Uterus (tissue), 4 donors: ENCODE results near the gene PSMD13. TPM values are rescaled to one million over a fixed set of nuclear protein-coding genes. Genes with fewer than 3 reads are reported as not detected.

Experiments
- DNase-seq, 2 donors: peaks; one replicate each; pipeline ENCODE4 v3.0.0-alpha.2; 2019 to 2020
- H3K27ac ChIP-seq, 2 donors: fragments of 200-600 bp; sonication (generic); 1 replicate in 1 of 2; 2 replicates in 1 of 2; pipeline ENCODE4 v1.5.1; 2016 to 2018
- H3K27me3 ChIP-seq, 2 donors: fragments of 200-600 bp; sonication (generic); one replicate each; pipeline ENCODE4 v1.5.1; 2018 to 2019; ENCODE audit warnings: control low read depth in 1 of 2
- H3K36me3 ChIP-seq, 2 donors: fragments of 200-600 bp; sonication (generic); one replicate each; pipeline ENCODE4 v1.5.1; 2019; ENCODE audit warnings: control low read depth in 1 of 2
- H3K4me1 ChIP-seq, 2 donors: fragments of 200-600 bp; sonication (generic); one replicate each; pipeline ENCODE4 v1.5.1; 2018 to 2019; ENCODE audit warnings: control low read depth in 1 of 2
- H3K4me3 ChIP-seq, 2 donors: fragments of 200-600 bp; sonication (generic); 1 replicate in 1 of 2; 2 replicates in 1 of 2; pipeline ENCODE4 v1.5.1; 2018 to 2019; ENCODE audit warnings: mild to moderate bottlenecking in 1 of 2
- H3K9me3 ChIP-seq, 2 donors: fragments of 200-600 bp; sonication (generic); one replicate each; pipeline ENCODE4 v1.5.1; 2019; ENCODE audit warnings: control low read depth in 1 of 2
- CTCF ChIP-seq, 4 experiments: fragments of 200-600 bp in 2 of 4; fragments of 450-650 bp in 2 of 4; sonication (generic) in 2 of 4; IDR thresholded peaks; one replicate each; pipeline ENCODE4 v1.5.1; 2016 to 2019; ENCODE audit warnings: antibody characterized with exemption in 4 of 4, mild to moderate bottlenecking in 2 of 4, moderate library complexity in 1 of 4
- POLR2A ChIP-seq, 2 donors: fragments of 450-650 bp; IDR thresholded peaks; one replicate each; pipeline ENCODE4 v1.6.1; 2016; ENCODE audit warnings: antibody characterized with exemption in 2 of 2, mild to moderate bottlenecking in 1 of 2, moderate library complexity in 1 of 2
- intact Hi-C: fragments of 100-400 bp; cut with DNase I; formaldehyde crosslinking; loops from one replicate; pipeline ENCODE4 v1.15.1; 2023; ENCODE audit warnings: low total_unique reads
- total RNA-seq, 4 donors: library from RNA; depleted of rRNA in 3 of 4; stranded (reverse); fragments of >200 nt in 3 of 4; gene quantifications; one replicate each; pipeline versions ENCODE4 v1.1.0 to v1.2.4, GENCODE V29; 2014 to 2023
- donor health status: DM: yes; HTN: yes; CAD: no.

PSMD13 gene
- total RNA-seq, 4 donors from 2014 or later: 17.9 to 94.3 (median 78.2) TPM

- intact Hi-C loops: no loop called here
- Histone ChIP-seq H3K9me3 (no peaks in the 10 kb centered on the region), H3K27ac (no peak overlapping the region), H3K4me3 (no peak overlapping the region), H3K36me3 (no peaks in the 10 kb centered on the region), H3K4me1 (peaks cover 8 to 24% of the 10 kb centered on the region in 2 donors), H3K27me3 (no peaks in the 10 kb centered on the region)
- TF ChIP-seq POLR2A (IDR thresholded peaks at IDR 0.05): no peak
- TF ChIP-seq CTCF (IDR thresholded peaks at IDR 0.05): no peak
- peak in 1 of 2 donors; percentile 19 for DNase-seq
Observed at GRCh38 chr11:210803-211180, 26.0 kb upstream of the PSMD13 start.

GRCh38 chr11:211295-211694 lies 25.5 kb upstream of the PSMD13 start:
- Histone ChIP-seq H3K9me3 (no peaks in the 10 kb centered on the region), H3K4me3 (no peak overlapping the region), H3K27me3 (no peaks in the 10 kb centered on the region), H3K27ac (no peak overlapping the region), H3K4me1 (peaks cover 8 to 19% of the 10 kb centered on the region in 2 donors), H3K36me3 (no peaks in the 10 kb centered on the region)
- DNase-seq: peak in 1 of 2 donors; percentile 17
- no peak for TF ChIP-seq POLR2A (IDR thresholded peaks at IDR 0.05)
- no peak for TF ChIP-seq CTCF (IDR thresholded peaks at IDR 0.05)
- intact Hi-C loops: no loop called here

GRCh38 chr11:211741-212140 lies 25.0 kb upstream of the PSMD13 start:
- Histone ChIP-seq H3K27me3 (no peaks in the 10 kb centered on the region), H3K9me3 (no peaks in the 10 kb centered on the region), H3K4me1 (peaks cover 8 to 17% of the 10 kb centered on the region in 2 donors), H3K36me3 (no peaks in the 10 kb centered on the region), H3K4me3 (no peak overlapping the region), H3K27ac (no peak overlapping the region)
- DNase-seq: peak in 1 of 2 donors; percentile 7
- TF ChIP-seq POLR2A (IDR thresholded peaks at IDR 0.05) (no peak), CTCF (IDR thresholded peaks at IDR 0.05) (no peak)
- intact Hi-C loops: no loop called here

GRCh38 chr11:212150-213100 lies 24.4 kb upstream of the PSMD13 start:
- intact Hi-C loops: no loop called here
- Histone ChIP-seq H3K27me3 (no peaks in the 10 kb centered on the region), H3K27ac (no peak overlapping the region), H3K36me3 (no peaks in the 10 kb centered on the region), H3K9me3 (no peaks in the 10 kb centered on the region), H3K4me1 (peaks cover 8 to 17% of the 10 kb centered on the region in 2 donors), H3K4me3 (no peak overlapping the region)
- DNase-seq: peak in 1 of 2 donors; percentile 12
- TF ChIP-seq CTCF (IDR thresholded peaks at IDR 0.05): no peak
- no peak for TF ChIP-seq POLR2A (IDR thresholded peaks at IDR 0.05)

- intact Hi-C loops: no loop called here
- no peak overlapping the region for H3K27ac ChIP-seq
- peak in 1 of 2 donors; percentile 9 for DNase-seq
Observed at GRCh38 chr11:213111-213510, 23.7 kb upstream of the PSMD13 start.

More at GRCh38 chr11:213111-213510, 23.7 kb upstream of the PSMD13 start:
- H3K27me3 ChIP-seq: no peaks in the 10 kb centered on the region
- no peak overlapping the region for H3K4me3 ChIP-seq
- TF ChIP-seq POLR2A (IDR thresholded peaks at IDR 0.05) (no peak), CTCF (IDR thresholded peaks at IDR 0.05) (no peak)
- H3K36me3 ChIP-seq: no peaks in the 10 kb centered on the region
- H3K9me3 ChIP-seq: no peaks in the 10 kb centered on the region
- H3K4me1 ChIP-seq: peaks cover 8 to 17% of the 10 kb centered on the region in 2 donors
